SK-N-MC (cell line): ENCODE measurements around the gene DYNC1LI2.

Experiments
- EZH2 ChIP-seq: fragments of 200-600 bp; sonication (generic); IDR thresholded peaks from one replicate; pipeline ENCODE4 v1.6.1; 2017; ENCODE audit warnings: antibody characterized with exemption
- POLR2AphosphoS5 ChIP-seq: IDR thresholded peaks from 2 replicates; pipeline ENCODE4 v1.6.1; 2012; ENCODE audit warnings: mild to moderate bottlenecking, low read depth, low read length, borderline replicate concordance

DNA sequence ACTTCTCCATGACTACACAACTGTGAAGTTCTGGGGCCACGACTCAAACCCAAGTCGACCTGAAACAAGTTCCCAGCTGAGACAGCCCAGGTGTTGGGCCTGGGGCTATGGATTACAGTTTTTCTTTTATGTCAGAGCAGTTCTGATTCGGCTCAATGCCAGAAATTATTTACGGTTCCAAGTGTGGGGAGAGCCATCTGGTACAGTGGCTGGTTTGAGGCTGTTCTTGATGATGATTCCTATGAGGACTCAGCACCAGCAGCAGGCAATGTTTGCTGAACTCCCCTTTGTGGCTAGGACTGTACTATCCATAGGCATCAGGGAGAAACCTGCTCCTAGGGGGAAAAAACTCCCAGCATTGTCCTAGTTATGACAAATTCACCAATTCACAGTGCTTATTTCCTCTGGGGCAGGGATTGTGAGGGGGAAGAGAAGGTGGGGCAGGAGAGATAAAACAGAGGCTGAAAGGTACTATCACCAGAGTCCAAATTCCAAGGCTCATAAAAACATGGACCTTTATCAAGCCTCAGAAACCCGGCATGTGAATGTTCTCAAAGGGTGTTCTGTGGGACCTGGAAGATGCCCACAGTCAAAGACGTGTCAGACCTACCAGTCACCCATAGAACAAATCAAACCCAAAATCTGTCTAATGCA lies 36.6 kb downstream of the DYNC1LI2 start:
- no peak for TF ChIP-seq POLR2AphosphoS5
- TF ChIP-seq EZH2, result no peak
